Mucosa of descending colon (tissue), 3 donors: Measurements from ENCODE around the gene RAB22A. TPM values are rescaled to one million over a fixed set of nuclear protein-coding genes. Genes with fewer than 3 reads are reported as not detected.
A peak's percentile ranks its signal among the peaks of the same experiment; 100 is the strongest.

Experiments
- ATAC-seq: fragments of 200-7000 bp; cut with Tn5 transposase; one replicate; pipeline ENCODE4 v1.9.1; 2020; ENCODE audit warnings: mild to moderate bottlenecking, moderate library complexity
- DNase-seq, 3 donors: peaks; one replicate each; pipeline ENCODE4 v3.0.0-alpha.2; 2020
- H3K36me3 ChIP-seq: fragments of 200-600 bp; one replicate; pipeline ENCODE4 v1.8.0; 2021; ENCODE audit warnings: low read depth, mild to moderate bottlenecking
- H3K4me1 ChIP-seq: fragments of 200-600 bp; one replicate; pipeline ENCODE4 v1.8.0; 2021; ENCODE audit warnings: low read depth, mild to moderate bottlenecking
- H3K4me3 ChIP-seq: fragments of 200-600 bp; one replicate; pipeline ENCODE4 v1.8.0; 2021; ENCODE audit warnings: mild to moderate bottlenecking
- H3K9me3 ChIP-seq: fragments of 200-600 bp; one replicate; pipeline ENCODE4 v1.8.0; 2021; ENCODE audit warnings: mild to moderate bottlenecking
- intact Hi-C, 2 donors: fragments of 100-400 bp; cut with DNase I in 1 of 2; cut with micrococcal nuclease in 1 of 2; formaldehyde crosslinking; loops; one replicate each; pipeline versions ENCODE4 v1.11.0 to v1.11.1; 2022; cut with DNase I, micrococcal nuclease
- total RNA-seq, 3 donors: library from RNA; stranded (reverse); fragmentation: NEBNext Ultra II Directional in 2 of 3; extraction: Animal tissue kit (Norgen Biotek cat#: 25700) in 2 of 3; gene quantifications; one replicate each; pipeline versions ENCODE4 v1.2.1 to v1.2.4, GENCODE V29; 2021 to 2023
- TF ChIP-seq, protein P1 (sequence below): fragments of 200-600 bp; IDR thresholded peaks from one replicate; pipeline ENCODE4 v1.8.0; 2022; ENCODE audit warnings: antibody characterized with exemption, mild to moderate bottlenecking
- donor health status: DM: no; HTN: no; CAD: no; lungs with moderate emphysema.
- donor health status: DM: no; HTN: no; CAD: no.
- donor health status: DM: no; HTN: yes; CAD: no.

RAB22A gene
- total RNA-seq, 3 donors from 2014 or later: 20.2 to 27.3 (median 21.0) TPM

DNA sequence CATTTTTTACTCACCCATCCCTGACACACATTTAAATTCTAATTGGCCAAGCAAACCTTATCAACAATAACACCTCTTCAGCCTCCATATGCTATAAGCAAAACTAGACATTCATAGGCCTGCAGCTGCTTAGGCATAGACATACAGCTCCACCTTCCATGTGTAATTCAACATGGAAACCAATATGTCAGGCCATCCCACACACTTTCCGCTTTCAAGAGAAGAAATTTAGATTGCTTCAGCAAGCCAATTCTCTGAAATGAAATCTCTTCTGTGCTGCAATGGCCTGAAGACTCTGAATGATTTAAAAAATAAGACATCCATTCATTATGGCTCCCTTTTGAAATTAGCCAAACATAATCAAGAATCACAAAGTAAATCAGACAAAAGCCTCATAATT, 4.5 kb upstream of the RAB22A start:
- ATAC-seq: no peak
- no peaks in the 10 kb centered on the region for H3K9me3 ChIP-seq
- intact Hi-C loops: loop anchor here in 1 of 2 donors (5.0 kb wide), 1 partner anchor 147 kb away; no protein-coding TSS in a partner anchor
- no peak for DNase-seq
- H3K4me1 ChIP-seq: peaks cover 18% of the 10 kb centered on the region
- no peak overlapping the region for H3K4me3 ChIP-seq
- no peaks in the 10 kb centered on the region for H3K36me3 ChIP-seq
- TF ChIP-seq, protein P1, sequence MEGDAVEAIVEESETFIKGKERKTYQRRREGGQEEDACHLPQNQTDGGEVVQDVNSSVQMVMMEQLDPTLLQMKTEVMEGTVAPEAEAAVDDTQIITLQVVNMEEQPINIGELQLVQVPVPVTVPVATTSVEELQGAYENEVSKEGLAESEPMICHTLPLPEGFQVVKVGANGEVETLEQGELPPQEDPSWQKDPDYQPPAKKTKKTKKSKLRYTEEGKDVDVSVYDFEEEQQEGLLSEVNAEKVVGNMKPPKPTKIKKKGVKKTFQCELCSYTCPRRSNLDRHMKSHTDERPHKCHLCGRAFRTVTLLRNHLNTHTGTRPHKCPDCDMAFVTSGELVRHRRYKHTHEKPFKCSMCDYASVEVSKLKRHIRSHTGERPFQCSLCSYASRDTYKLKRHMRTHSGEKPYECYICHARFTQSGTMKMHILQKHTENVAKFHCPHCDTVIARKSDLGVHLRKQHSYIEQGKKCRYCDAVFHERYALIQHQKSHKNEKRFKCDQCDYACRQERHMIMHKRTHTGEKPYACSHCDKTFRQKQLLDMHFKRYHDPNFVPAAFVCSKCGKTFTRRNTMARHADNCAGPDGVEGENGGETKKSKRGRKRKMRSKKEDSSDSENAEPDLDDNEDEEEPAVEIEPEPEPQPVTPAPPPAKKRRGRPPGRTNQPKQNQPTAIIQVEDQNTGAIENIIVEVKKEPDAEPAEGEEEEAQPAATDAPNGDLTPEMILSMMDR: no peak

DNA sequence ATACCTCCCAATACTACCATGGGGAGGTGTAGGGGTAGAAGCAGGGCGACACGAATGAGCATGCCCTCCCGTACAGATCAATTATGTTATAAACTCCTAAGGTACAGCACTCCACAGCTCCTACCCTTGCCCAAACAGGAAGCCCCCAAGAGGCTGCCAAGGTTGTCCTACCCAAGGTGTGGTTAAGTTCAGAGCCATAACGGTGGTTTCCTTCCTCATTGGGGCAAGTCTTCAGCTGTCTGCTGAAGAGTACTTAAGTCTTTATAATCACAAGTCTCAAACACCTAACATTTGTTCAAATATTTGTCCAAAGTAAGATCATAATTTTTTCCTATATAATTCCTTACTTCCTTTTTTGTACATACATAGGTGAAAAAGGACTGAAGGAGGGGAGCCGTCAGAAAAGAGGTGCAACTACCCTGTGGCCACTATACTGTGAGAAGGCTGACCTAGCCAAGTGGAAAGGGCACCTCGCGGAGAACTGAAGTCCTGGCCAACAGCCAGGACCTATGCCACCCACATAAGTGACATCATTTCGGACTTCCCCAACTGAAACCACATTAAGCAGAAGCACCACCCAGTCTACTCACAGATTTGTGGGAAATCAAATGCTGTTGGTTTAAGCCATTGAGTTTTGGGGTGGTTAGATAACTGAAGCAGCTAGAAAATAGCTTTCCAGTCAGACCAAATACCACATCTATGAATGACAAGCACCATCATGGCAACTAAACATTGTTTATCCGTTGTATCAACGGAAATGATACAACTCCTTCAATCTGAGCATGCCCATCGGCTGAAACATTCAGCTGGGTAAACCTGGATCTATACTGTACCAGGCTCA, 2.9 kb upstream of the RAB22A start:
- H3K9me3 ChIP-seq: no peaks in the 10 kb centered on the region
- ATAC-seq: peak; percentile 48
- TF ChIP-seq, protein P1: no peak
- no peak overlapping the region for H3K4me3 ChIP-seq
- peak; percentile 41 to 66 (median 53) for DNase-seq
- intact Hi-C loops: loop anchor here in 1 of 2 donors (5.0 kb wide), 1 partner anchor 146 kb away; no protein-coding TSS in a partner anchor
- H3K36me3 ChIP-seq: no peaks in the 10 kb centered on the region
- H3K4me1 ChIP-seq: peaks cover 25% of the 10 kb centered on the region

DNA sequence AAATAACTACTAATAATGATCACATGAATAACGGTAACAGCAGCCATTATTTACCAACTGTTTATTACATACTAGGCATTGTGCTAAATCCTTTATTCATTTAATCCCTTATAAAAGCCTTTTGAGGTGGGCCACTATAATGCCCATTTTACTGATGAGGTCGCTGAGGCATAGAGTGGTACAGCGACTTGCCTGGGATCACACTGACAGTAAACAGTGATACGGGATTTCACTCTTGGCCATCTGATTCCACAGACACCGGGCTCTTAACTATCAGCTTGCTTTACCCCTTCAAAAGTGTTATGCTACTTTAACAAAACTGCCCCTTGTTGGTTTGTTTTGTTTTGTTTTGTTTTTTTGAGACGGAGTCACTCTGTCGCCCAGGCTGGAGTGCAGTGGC, 2.2 kb upstream of the RAB22A start:
- intact Hi-C loops: loop anchor here in 1 of 2 donors (5.0 kb wide), 1 partner anchor 145 kb away; no protein-coding TSS in a partner anchor
- TF ChIP-seq, protein P1: no peak

DNA sequence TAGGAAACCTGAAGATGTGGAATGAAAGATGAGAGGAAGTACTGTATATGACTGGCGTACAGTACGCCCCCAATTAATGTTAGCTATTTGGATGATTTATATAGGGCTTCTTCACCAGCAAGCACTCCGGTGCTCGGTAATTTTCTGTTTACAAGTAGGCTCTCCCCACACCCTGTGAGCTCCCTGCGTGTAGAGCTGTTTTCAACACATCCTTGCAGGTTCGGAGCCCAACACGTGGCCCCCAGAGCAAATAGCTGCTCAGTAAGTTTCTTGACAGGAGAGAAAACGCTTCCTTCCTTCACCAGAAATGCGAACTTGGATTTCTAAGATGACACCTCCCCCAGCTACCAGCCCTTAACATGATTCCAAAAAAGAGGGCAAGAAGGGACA, 1.2 kb upstream of the RAB22A start:
- DNase-seq: peak in 1 of 3 donors; percentile 16
- intact Hi-C loops: loop anchor here in 1 of 2 donors (5.0 kb wide), 1 partner anchor 144 kb away; no protein-coding TSS in a partner anchor
- no peaks in the 10 kb centered on the region for H3K36me3 ChIP-seq
- no peak overlapping the region for H3K4me3 ChIP-seq
- no peaks in the 10 kb centered on the region for H3K9me3 ChIP-seq
- H3K4me1 ChIP-seq: peaks cover 25% of the 10 kb centered on the region
- TF ChIP-seq, protein P1: no peak
- no peak for ATAC-seq

More for the DNA sequence above, 2.2 kb upstream of the RAB22A start:
- no peak for ATAC-seq
- no peak for DNase-seq
- no peak overlapping the region for H3K4me3 ChIP-seq
- H3K36me3 ChIP-seq: no peaks in the 10 kb centered on the region
- no peaks in the 10 kb centered on the region for H3K9me3 ChIP-seq
- H3K4me1 ChIP-seq: peaks cover 25% of the 10 kb centered on the region

DNA sequence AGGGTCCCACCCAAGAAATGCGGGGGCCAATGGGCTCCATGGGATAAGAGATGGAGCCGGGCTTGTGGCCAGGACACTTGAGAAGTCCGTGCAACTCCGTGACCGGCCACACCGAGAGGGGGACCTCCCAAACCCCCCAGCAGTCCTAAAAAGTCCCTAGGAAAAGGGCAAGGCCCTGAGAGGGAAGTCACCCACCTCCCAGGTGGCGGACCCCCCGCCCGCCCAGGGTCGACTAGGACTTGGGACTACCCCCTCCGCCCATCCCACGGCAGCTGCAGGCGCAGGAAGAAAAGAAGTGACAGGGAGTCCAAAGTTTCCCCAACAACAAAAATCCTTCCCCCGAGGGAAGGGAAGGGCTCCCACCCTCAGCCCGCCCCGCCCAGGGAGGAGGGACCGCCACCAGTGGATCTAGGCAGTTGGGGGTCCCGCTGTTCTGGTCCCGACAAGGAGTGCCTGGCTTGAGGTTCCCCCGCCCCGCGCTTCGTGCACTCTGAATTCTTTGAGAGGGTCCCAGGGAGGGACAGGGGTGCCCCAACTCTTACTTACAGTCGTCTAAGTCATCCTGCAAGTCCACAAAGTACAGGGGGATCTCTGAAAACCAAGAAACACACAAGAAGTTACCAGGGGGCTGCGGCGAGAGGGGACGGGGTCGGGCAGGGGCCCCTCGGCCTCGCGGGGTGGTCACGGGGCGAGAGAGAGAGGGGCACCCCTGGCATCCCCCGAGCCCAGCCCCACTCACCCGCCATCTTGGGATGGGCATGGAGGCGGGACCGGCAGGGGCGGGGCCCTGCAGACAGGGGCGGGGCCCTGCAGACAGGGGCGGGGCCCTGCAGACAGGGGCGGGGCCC, 611 bp upstream of the RAB22A start:
- Histone ChIP-seq H3K4me1 (peaks cover 25% of the 10 kb centered on the region), H3K36me3 (no peaks in the 10 kb centered on the region), H3K9me3 (no peaks in the 10 kb centered on the region), H3K4me3 (peak overlapping the region; percentile 92)
- TF ChIP-seq, protein P1: no peak
- intact Hi-C loops: loop anchor here in 1 of 2 donors (5.0 kb wide), 1 partner anchor 143 kb away; no protein-coding TSS in a partner anchor
- DNase-seq (peak; percentile 66 to 86 (median 81)), ATAC-seq (peak; percentile 17)
